HG03457 (cell line): Measurements from ENCODE around the gene SETD1A.
"Not testable (repeated sequence)": the region's sequence is repeated elsewhere in the genome, so short reads cannot be mapped to it uniquely, and the experiment has no call there.

ENCODE experiments used
- ATAC-seq: cut with Tn5 transposase; IDR thresholded peaks from one replicate; pipeline ENCODE4 v1.9.1; 2021; ENCODE audit warnings: moderate number of reproducible peaks; ENCODE audit not compliant: unreplicated experiment

SETD1A gene

GRCh38 chr16:30928390-30928789, 29.2 kb upstream of the SETD1A start:
- no peak for ATAC-seq

DNA sequence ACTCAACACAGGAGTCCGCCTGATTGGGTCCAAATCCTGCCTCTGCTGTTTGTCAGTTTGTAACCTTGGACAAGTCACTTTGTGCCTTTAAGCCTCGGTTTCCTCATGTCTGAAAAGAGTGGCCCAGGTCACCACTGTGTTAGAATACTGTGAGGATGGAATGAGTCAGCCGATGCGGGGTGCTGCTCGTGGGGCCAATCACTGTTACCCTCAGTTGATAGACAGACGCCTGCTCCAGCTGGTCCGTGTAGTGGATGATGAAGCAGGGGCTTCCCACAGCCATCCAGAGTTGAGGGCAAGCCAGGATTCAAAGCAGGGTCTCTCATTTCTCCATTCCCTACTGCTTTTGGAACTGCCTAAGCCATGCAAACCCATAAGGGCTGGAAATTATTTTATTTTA, 28.4 kb upstream of the SETD1A start:
- ATAC-seq, result no peak

- ATAC-seq, result no peak
Observed at GRCh38 chr16:30930160-30930571, 27.4 kb upstream of the SETD1A start.

GRCh38 chr16:30931068-30931650, 26.4 kb upstream of the SETD1A start:
- ATAC-seq, result no peak

DNA sequence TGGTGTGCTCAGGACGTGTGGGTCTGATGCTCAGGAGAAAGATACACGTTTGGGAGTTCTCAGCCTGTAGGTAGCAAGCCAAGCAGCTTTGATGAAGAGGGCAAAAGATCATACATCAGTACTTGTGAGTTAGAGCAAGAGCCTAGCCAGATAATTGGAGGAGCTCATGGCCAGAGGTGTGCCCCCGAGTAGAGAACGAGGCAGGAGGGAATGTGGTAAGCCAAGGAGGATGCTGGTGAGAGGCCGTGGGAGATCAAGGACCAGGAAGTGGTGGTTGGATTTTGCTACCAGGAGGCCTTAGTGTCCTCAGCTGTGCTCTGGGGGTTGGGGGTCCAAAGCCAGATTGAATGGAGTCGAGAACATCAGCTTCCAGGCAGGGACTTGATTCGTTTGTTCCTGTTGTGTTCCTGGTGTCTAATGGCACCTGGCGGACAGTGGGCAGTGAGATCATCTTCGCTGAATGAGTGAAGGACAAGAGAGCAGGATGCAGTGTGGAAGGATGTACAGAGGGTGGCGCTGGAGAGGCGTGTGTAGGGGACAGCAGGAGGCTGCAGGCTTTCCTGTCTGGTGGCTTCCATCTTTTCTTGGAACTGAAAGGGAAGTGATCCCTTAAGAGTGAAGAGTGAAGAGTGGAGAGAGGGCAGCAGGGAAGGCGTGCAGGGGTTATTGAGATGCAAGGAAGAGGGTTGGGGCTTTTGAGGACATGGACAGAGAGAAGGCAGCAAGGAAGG, 22.6 kb upstream of the SETD1A start:
- no peak for ATAC-seq

DNA sequence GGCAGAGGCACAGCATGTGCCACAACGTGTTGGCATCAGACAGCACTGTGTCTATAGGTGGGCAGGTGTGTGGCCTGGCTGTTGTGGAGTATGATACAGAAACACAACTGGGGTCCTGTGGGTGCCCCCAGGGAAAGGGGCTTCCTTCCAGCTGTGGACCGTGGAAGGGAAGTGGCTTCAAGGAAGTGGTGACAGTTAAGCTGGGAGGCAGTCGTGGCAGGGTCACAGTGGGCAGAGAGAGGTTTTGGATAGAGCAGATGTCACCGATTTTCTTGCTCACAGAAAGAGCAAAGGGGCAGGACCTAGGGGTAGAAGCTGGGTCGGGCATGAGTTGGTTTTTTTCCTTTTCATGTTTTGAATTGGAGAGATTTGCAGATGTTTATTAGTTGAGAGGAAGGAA, 19.9 kb upstream of the SETD1A start:
- ATAC-seq, result no peak

DNA sequence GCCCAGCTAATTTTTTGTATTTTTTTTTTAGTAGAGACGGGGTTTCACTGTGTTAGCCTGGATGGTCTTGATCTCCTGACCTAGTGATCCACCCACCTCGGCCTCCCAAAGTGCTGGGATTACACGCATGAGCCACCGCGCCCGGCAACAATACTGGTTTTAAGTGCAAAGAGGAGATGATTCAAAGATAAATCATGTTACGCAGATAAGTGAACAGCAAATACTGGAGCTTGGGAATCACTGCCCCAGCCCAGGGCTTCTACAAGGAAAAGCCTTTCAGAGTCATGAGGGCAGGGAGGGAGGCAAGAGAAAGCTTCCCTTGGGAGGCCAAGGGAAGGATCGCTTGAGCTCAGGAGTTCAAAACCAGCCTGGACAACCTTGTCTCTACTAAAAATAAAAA, 18.0 kb upstream of the SETD1A start:
- not testable (repeated sequence) for ATAC-seq

DNA sequence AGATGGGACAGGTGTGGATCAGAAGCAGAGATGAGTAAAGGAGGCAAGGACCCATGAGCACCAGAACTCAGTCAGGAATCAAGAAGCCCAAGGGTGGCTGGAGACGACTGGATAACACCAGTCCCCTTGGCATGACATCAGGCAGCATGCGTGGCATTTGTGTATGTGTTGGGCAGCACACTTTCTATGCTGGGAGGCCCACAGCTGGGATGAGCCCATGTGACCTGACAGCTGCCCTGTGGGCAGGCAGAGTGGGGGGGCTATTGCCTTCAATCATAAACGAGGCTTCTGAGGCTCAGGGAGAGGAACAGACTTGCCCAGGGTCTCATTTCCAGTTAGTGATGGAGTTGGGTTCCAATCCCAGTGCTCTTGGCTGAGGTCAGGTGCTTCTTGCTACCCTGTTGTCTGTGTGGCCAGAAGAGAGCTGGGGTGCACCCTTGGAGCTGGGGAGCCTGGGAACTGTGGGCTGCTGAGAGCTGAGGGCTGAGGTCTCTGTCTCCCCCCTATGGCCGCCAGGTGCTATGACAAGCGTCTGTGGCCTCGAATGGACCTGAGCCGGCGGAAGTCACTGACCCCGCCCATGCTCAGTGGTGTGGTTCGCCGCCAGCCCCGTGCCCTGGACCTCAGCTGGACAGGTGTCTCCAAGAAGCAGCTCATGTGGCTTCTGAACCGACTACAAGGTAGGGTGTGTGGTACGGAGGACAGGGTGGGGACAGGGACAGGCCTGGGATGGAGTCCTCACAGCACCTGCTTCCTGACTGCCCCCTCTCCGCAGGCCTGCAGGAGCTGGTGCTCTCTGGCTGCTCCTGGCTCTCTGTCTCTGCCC, 15.7 kb upstream of the SETD1A start:
- peak; percentile 83 for ATAC-seq

DNA sequence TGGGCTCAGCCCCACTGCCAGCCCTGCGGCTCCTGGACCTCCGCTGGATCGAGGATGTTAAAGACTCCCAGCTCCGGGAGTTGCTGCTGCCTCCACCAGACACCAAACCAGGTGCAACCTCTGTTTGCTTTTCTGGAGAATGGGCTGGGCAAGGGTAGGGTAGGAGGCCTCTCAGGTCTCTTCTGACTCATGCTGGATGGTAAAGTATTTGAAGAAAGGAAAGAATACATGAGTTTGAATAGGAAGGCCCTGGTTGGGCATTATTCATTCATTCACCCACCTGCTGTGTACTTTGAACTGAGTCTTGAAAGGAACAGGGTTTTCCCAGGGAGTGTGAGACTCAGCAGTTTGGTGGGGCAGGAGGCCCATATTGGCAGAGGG, 15.1 kb upstream of the SETD1A start:
- no peak for ATAC-seq

- no peak for ATAC-seq
Observed at GRCh38 chr16:30944352-30944751, 13.2 kb upstream of the SETD1A start.

DNA sequence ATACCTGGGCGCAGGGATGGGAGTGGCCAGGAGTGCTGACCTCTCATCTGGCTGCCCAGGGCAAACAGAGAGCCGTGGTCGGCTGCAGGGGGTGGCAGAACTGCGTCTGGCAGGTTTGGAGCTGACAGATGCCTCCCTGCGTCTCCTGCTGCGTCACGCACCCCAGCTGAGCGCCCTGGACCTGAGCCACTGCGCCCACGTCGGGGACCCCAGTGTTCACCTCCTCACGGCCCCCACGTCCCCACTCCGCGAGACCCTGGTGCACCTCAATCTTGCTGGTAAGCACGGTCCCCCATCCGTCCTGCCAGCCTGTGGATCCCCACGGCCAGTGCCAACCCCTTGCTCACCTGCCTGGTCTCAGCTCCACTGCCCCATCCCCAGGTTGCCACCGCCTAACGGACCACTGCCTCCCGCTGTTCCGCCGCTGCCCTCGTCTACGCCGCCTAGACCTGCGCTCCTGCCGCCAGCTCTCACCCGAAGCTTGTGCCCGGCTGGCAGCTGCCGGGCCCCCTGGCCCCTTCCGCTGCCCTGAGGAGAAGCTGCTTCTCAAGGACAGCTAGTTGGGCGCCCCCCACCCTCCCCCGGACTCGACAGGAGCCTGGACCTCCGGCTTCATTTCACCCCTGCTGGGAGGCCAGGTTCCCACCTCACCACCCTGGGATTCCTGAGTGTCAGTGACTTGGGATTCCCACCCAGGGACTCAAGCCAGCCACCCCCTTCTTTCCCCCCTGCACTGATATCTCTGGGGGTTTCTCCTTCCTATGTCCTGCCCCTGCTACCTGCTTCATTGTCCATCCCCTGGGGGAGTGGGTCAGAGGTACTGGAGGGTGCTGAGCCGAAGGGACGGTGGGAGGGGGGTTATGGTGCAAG, 10.6 kb upstream of the SETD1A start:
- ATAC-seq, result no peak

GRCh38 chr16:30947541-30947858, 10.1 kb upstream of the SETD1A start:
- no peak for ATAC-seq

DNA sequence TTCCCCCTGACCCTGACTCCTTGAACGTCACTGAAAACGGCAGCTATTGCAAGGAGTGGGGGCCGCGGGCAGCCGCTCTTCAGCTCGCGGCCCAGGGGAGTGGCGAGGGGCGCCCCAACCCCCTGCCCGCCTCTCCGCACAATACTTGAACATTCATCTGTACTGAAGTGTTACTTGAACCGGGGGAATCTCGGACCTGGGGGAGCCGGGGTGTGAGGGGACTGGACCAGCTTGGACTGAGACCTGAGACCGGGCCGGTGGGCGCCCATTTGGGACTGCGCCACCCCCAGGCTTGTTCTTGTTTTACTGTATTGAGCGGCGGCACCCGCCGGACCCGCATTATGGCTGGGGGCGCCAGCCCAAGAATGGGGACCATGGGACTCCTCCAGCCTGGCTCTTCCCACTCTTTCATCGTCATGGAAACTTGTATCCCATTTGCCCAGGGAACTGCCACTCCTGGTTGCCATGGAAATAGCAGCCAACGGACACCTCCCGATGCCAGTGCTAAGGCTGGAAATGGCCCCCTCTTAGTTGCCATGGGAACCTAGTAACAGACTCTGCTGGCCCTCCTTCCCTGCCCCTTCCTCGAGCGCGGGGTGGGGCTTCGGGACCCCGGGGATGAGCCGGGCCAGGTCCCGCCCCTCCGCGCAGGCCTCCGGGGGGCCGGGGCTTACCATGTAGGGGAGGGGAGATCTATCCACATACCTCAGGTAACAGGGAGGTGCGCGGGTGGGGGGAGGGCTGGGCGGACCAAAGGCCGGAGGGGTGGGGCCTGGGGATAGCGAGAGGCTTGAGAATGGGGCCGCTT, 9.5 kb upstream of the SETD1A start:
- ATAC-seq, result no peak

GRCh38 chr16:30948667-30949649, 8.6 kb upstream of the SETD1A start, which contains the start of gene ORAI3:
Gene ORAI3 (plus strand): TSS chr16:30949068. CDS start chr16:30949290, 222 bp downstream.
- ATAC-seq, result peak; percentile 47

DNA sequence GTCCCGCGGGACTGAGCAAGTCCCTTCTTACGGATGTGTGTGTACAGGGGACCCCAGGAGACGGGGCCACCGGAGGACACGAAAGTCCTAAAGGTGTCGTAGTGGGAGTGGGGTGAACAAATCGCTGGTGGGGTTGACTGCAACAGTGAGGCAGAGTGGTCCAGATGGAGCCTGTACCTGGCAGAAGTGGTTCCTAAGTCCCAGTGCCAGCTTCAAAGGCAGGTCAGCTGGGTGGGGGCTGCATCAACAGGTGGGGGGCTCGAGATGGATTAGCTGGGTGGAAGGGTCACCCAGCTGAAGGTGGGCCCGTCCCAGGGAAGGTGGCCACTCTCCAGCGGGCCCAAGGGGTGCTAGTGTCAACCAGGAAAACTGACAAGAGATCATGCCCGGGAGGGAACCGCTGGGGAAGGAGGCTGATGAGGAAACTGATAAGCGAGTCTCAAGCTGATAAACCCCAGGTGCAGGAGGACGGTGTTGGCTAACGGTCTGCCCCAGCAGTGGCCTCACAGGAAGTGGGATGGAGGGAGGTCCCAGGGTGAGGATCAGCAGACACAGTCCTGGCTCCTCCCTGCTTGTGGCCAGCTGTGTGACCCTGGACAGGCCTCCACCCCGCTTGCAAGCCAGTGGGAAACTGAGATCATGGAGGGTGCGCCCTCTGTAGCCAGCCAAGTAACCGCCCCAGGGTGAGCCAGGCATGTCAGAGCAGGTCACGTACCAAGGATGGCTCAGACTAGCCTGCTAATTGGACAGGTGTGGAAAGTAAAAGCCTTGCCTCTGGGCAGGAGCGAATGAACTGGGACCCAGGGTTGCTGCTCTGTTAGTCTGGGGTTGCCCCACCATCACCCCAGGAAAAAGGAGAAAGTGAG, 7.7 kb upstream of the SETD1A start:
- ATAC-seq, result no peak

- ATAC-seq, result no peak
Observed at GRCh38 chr16:30950516-30951065, 7.0 kb upstream of the SETD1A start.

DNA sequence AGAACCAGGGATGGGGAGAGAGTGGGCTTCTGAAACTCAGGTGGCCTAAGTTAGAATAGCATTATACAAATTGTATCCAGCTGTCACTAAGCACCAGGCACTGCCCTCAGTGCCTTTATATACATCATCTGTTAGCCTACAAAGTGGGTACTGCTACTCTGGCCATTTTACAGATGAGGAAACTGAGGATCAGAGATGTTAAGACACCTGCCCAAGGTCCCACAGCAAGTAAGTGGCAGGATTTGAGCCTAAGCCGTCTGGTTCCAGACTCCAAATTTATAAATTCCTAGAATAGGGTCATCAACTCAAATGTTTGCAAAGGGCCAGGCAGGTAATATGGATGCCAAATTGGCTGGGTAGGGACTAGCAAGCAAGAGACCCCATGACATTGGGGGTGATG, 6.4 kb upstream of the SETD1A start:
- no peak for ATAC-seq

GRCh38 chr16:30951750-30952149, 5.8 kb upstream of the SETD1A start:
- no peak for ATAC-seq
